Peyer's patch (tissue), 4 donors: ENCODE results near the gene ORMDL1. TPM values are rescaled to one million over a fixed set of nuclear protein-coding genes. Genes with fewer than 3 reads are reported as not detected.
"Not testable (repeated sequence)": the region's sequence is repeated elsewhere in the genome, so short reads cannot be mapped to it uniquely, and the experiment has no call there.

Experiments
- DNase-seq, 3 donors: peaks; one replicate each; pipeline ENCODE4 v3.0.0-alpha.2; 2017 to 2019
- H3K27ac ChIP-seq, 4 donors: fragments of 200-600 bp; sonication (generic); one replicate each; pipeline ENCODE4 v1.5.1; 2016 to 2019
- H3K27me3 ChIP-seq, 2 donors: fragments of 200-600 bp; sonication (generic); one replicate each; pipeline ENCODE4 v1.5.1; 2019
- H3K36me3 ChIP-seq, 3 donors: fragments of 200-600 bp; sonication (generic); one replicate each; pipeline ENCODE4 v1.5.1; 2016 to 2019
- H3K4me1 ChIP-seq, 4 donors: fragments of 200-600 bp; sonication (generic); one replicate each; pipeline ENCODE4 v1.5.1; 2016 to 2019
- H3K4me3 ChIP-seq, 4 donors: fragments of 200-600 bp; sonication (generic); 1 replicate in 3 of 4; 2 replicates in 1 of 4; pipeline ENCODE4 v1.5.1; 2016 to 2019; ENCODE audit warnings: mild to moderate bottlenecking in 1 of 4
- H3K9me3 ChIP-seq, 4 donors: fragments of 200-600 bp; sonication (generic); one replicate each; pipeline ENCODE4 v1.5.1; 2016 to 2019; ENCODE audit warnings: mild to moderate bottlenecking in 1 of 4
- POLR2A ChIP-seq, 2 donors: fragments of 450-650 bp; IDR thresholded peaks; one replicate each; pipeline ENCODE4 v1.5.1; 2017; ENCODE audit warnings: antibody characterized with exemption in 2 of 2, mild to moderate bottlenecking in 2 of 2, moderate library complexity in 2 of 2
- total RNA-seq, 4 donors: library from RNA; depleted of rRNA; stranded (reverse); fragments of >200 nt; gene quantifications; one replicate each; pipeline ENCODE4 v1.1.0, GENCODE V29; 2016
- TF ChIP-seq, protein P1 (sequence below), 6 experiments: fragments of 450-650 bp in 4 of 6; fragments of 200-600 bp in 2 of 6; sonication (generic) in 1 of 6; IDR thresholded peaks; one replicate each; pipeline ENCODE4 v1.5.1; 2017 to 2019; ENCODE audit warnings: antibody characterized with exemption in 6 of 6, mild to moderate bottlenecking in 3 of 6, moderate library complexity in 1 of 6

Gene ORMDL1
- total RNA-seq, 4 donors from 2014 or later = 73.4 to 102 (median 87.6) TPM

DNA sequence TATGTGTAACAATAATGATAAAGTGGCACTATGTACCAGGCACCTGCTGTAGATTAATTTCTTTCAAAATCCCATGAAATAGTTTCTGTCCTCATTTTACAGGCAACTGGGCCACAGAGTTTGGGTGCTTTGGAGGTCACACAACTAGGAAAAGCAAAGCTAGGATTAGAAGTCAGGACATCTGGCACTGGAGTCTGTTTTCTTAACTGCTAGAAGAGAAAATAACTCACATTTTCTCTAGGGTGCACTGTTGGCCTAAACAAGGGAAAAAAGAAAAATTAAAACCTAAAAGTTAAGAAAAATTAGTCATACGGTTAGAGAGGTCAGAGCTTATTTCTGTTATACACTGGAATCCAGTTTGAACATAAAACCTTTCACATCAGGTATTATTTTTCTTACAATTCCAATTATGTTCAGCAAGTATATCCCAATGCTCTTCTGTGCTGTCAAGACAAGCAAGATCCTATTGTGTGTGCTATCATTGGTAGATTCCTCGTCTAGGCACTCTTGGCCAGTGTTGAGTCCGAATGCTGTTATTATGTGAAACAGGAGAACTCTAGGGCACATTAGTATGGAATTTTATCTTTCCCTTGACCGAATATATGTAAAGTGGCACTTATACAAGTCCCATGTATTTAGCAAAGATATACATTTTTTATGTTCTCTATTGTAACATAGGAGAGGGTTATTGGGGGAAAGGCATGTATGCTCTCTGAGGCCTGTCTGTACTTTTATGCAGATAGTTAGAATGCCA is 20.1 kb downstream of the ORMDL1 start:
- Histone ChIP-seq H3K27ac (no peak overlapping the region), H3K9me3 (no peaks in the 10 kb centered on the region), H3K4me1 (peaks cover 0 to 8% (median 2%) of the 10 kb centered on the region in 4 donors), H3K36me3 (peaks cover 0 to 11% (median 0%) of the 10 kb centered on the region in 3 donors), H3K4me3 (no peak overlapping the region), H3K27me3 (no peaks in the 10 kb centered on the region)
- TF ChIP-seq POLR2A (IDR thresholded peaks at IDR 0.05) = no peak
- TF ChIP-seq, protein P1, sequence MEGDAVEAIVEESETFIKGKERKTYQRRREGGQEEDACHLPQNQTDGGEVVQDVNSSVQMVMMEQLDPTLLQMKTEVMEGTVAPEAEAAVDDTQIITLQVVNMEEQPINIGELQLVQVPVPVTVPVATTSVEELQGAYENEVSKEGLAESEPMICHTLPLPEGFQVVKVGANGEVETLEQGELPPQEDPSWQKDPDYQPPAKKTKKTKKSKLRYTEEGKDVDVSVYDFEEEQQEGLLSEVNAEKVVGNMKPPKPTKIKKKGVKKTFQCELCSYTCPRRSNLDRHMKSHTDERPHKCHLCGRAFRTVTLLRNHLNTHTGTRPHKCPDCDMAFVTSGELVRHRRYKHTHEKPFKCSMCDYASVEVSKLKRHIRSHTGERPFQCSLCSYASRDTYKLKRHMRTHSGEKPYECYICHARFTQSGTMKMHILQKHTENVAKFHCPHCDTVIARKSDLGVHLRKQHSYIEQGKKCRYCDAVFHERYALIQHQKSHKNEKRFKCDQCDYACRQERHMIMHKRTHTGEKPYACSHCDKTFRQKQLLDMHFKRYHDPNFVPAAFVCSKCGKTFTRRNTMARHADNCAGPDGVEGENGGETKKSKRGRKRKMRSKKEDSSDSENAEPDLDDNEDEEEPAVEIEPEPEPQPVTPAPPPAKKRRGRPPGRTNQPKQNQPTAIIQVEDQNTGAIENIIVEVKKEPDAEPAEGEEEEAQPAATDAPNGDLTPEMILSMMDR (IDR thresholded peaks at IDR 0.05) = no peak
- DNase-seq = no peak

DNA sequence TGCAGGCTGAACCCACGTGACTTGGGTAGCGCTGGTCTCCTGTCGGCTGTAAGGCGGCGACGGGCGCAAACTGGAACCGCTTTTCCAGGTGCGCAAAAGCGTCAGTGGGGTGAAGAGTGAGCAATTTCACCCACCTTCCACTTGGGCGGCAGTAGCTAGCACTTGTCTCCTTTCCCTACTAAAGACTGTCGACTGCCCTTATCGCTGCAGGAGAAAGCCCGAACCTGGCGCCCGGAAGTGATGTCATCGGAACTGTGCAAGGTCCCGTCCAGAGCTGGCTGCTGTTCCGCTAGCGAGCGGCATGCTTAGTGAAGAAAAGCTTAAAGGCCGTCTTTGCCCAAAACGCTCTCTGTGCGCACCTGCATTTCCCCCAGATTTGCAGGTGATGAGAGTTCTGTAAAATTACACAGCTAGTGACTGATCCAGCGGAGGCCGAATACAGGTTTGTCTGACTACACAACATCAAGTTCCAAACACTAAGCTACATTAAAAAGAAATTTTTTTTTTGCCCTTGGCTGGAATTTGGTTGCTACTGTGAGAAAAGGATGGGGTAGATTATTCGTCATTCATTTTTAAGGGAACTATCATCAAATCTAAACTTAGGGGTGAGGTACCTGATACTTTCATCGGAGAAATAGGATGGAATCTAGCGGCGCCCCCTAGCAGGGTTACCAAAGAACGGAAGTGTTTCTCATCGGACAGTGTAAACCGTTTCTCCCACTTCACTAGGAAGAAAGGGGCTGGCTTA is 21.4 kb downstream of the ORMDL1 start, which contains the start of gene OSGEPL1:
Gene OSGEPL1, minus strand, starts transcription at position 242 of the 748 bp plus-strand sequence. CDS start 1,152 bp downstream, outside the sequence.
- TF ChIP-seq, protein P1 (IDR thresholded peaks at IDR 0.05) = peak; percentile 14 to 55 (median 46)
- peak in 1 of 2 donors; percentile 24 for TF ChIP-seq POLR2A (IDR thresholded peaks at IDR 0.05)
- DNase-seq = peak; percentile 94 to 98 (median 96)
- Histone ChIP-seq H3K36me3 (no peaks in the 10 kb centered on the region), H3K4me3 (peak within 1 kb of the TSS; percentile 49 to 75 (median 60)), H3K9me3 (no peaks in the 10 kb centered on the region), H3K27me3 (no peaks in the 10 kb centered on the region), H3K4me1 (peaks cover 0 to 8% (median 2%) of the 10 kb centered on the region in 4 donors), H3K27ac (peak within 1 kb of the TSS; percentile 80 to 92 (median 88))

DNA sequence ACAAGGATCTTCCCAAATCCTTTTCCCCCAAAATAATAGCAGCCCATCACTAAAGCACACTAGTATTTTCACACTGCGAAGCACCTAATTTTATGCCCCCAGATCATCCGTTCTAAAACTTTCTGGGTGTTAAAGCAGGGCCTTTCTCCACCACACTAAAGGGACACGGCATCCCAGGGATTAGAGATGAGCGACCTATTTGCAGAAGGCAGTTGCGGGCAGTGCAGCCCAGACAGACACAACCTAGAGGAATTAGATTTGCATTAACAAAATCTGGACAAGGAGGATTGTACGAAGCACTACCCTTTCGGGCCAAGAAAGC is 21.9 kb downstream of the ORMDL1 start:
- no peaks in the 10 kb centered on the region for H3K9me3 ChIP-seq

DNA sequence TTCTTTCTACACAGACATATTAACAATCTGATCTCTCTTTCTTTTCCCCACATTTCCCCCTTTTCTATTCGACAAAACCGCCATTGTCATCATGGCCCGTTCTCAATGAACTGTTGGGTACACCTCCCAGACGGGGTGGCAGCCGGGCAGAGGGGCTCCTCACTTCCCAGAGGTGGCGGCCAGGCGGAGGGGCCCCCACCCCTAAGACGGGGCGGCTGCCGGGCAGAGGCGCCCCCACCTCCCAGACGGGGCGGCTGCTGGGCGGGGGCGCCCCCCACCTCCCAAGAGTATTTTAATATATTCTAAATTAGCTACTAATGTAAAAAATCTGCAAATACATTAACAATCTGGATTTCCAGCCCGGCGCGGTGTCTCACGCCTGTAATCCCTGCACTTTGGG is 24.0 kb downstream of the ORMDL1 start:
- not testable (repeated sequence) for H3K4me3 ChIP-seq, H3K4me1 ChIP-seq, H3K27me3 ChIP-seq, H3K27ac ChIP-seq, DNase-seq, H3K36me3 ChIP-seq, H3K9me3 ChIP-seq

More for the DNA sequence above, 21.9 kb downstream of the ORMDL1 start:
- Histone ChIP-seq H3K4me3 (peak overlapping the region; percentile 49 to 75 (median 60)), H3K27me3 (no peaks in the 10 kb centered on the region), H3K36me3 (no peaks in the 10 kb centered on the region), H3K4me1 (peaks cover 0 to 8% (median 2%) of the 10 kb centered on the region in 4 donors), H3K27ac (peak overlapping the region; percentile 80 to 92 (median 88))
- TF ChIP-seq, protein P1 (IDR thresholded peaks at IDR 0.05) = no peak
- TF ChIP-seq POLR2A (IDR thresholded peaks at IDR 0.05) = no peak
- DNase-seq = no peak

DNA sequence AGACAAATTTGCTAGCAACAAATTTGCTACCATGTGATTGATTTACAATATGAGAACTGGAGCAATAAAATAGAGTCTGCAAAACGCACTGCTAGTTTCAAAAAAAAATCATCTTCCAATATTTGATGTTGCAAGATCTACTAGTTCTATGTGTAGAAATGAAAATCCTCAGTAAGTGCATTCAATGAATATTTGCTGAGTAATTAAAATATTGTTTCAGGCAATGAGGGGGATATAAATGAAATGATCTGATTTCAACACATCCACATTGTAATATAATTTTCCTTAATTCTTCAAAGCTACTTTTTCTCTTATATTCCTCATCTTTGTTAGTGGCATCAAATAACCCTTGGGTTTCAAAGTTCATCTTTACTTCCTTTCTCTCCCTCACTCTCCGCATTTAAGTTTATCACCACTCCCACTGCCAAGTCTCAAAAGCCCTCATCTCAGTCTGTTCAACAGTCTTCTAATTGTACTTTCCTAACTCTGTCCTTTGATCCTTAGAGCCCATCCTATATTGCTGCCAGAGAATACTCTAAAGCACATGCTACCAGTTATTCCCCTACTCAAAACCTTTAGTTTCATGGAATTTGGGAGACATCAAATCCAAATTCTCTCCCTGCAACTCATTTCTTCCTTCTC is 27.7 kb downstream of the ORMDL1 start:
- no peak overlapping the region for H3K27ac ChIP-seq
- no peak for DNase-seq
- TF ChIP-seq, protein P1 (IDR thresholded peaks at IDR 0.05) = no peak
- TF ChIP-seq POLR2A (IDR thresholded peaks at IDR 0.05) = no peak
- H3K9me3 ChIP-seq = no peaks in the 10 kb centered on the region
- H3K36me3 ChIP-seq = peaks cover 0 to 8% (median 0%) of the 10 kb centered on the region in 3 donors
- H3K4me3 ChIP-seq = no peak overlapping the region
- H3K4me1 ChIP-seq = no peaks in the 10 kb centered on the region
- H3K27me3 ChIP-seq = no peaks in the 10 kb centered on the region
